Umbilical cord (tissue), 2 donors: ENCODE measurements around the gene GALP. TPM values are rescaled to one million over a fixed set of nuclear protein-coding genes. Genes with fewer than 3 reads are reported as not detected.
"Not testable (repeated sequence)": the region's sequence is repeated elsewhere in the genome, so short reads cannot be mapped to it uniquely, and the experiment has no call there.

Experiments
- DNase-seq: peaks from one replicate; pipeline ENCODE4 v3.0.0-alpha.2; 2015; ENCODE audit warnings: low spot score
- total RNA-seq: library from RNA; depleted of rRNA; stranded (reverse); fragments of >200 nt; gene quantifications from one replicate; pipeline ENCODE4 v1.2.3, GENCODE V29; 2014; ENCODE audit warnings: low replicate concordance; ENCODE audit not compliant: insufficient read depth

The GALP gene
- total RNA-seq, 1 donor from 2014 or later: not detected

GRCh38 chr19:56148096-56148495 lies 27.7 kb upstream of the GALP start:
- DNase-seq: no peak

- DNase-seq: not testable (repeated sequence)
Measured at GRCh38 chr19:56148955-56149655, 26.7 kb upstream of the GALP start.

- DNase-seq: no peak
Measured at GRCh38 chr19:56149656-56150038, 26.2 kb upstream of the GALP start.

- DNase-seq: no peak
Measured at GRCh38 chr19:56150358-56150757, 25.4 kb upstream of the GALP start.

GRCh38 chr19:56152644-56153043 lies 23.2 kb upstream of the GALP start:
- no peak for DNase-seq

GRCh38 chr19:56153507-56153906 lies 22.3 kb upstream of the GALP start:
- DNase-seq: no peak

- DNase-seq: no peak
Measured at GRCh38 chr19:56155124-56155687, 20.6 kb upstream of the GALP start.

- DNase-seq: no peak
Measured at GRCh38 chr19:56156768-56157167, 19.0 kb upstream of the GALP start.

- DNase-seq: no peak
Measured at GRCh38 chr19:56158170-56158757, 17.5 kb upstream of the GALP start.

- DNase-seq: no peak
Measured at GRCh38 chr19:56159009-56159559, 16.7 kb upstream of the GALP start.

GRCh38 chr19:56159622-56160271 lies 16.1 kb upstream of the GALP start:
- no peak for DNase-seq

- DNase-seq: no peak
Measured at GRCh38 chr19:56161534-56161933, 14.3 kb upstream of the GALP start.

GRCh38 chr19:56162258-56162657 lies 13.6 kb upstream of the GALP start:
- no peak for DNase-seq

GRCh38 chr19:56163097-56163496 lies 12.7 kb upstream of the GALP start:
- DNase-seq: no peak

GRCh38 chr19:56167064-56167578 lies 8.7 kb upstream of the GALP start:
- no peak for DNase-seq

- no peak for DNase-seq
Measured at GRCh38 chr19:56170261-56170660, 5.5 kb upstream of the GALP start.

GRCh38 chr19:56174086-56174485 lies 1.7 kb upstream of the GALP start:
- DNase-seq: no peak

- no peak for DNase-seq
Measured at GRCh38 chr19:56174550-56174949, 1.3 kb upstream of the GALP start.

- DNase-seq: not testable (repeated sequence)
Measured at GRCh38 chr19:56176310-56176709, 502 bp downstream of the GALP start.

GRCh38 chr19:56176881-56177280 lies 1.1 kb downstream of the GALP start:
- DNase-seq: no peak

GRCh38 chr19:56177564-56178243 lies 1.9 kb downstream of the GALP start:
- DNase-seq: no peak

- no peak for DNase-seq
Measured at GRCh38 chr19:56189785-56190184, 14.0 kb downstream of the GALP start.
